HCT116 (cell line): Measurements from ENCODE around the gene PFKM. TPM values are rescaled to one million over a fixed set of nuclear protein-coding genes. Genes with fewer than 3 reads are reported as not detected.

Experiments
- ATAC-seq: fragments of 200-7000 bp; cut with Tn5 transposase; 2 replicates; pipeline ENCODE4 v1.9.1; 2020; ENCODE audit warnings: mild to moderate bottlenecking, moderate library complexity
- BruUV-seq: library from RNA; stranded (reverse); fragments of 400-500 nt; replicated peaks from 2 replicates; lab custom pipeline; 2021; lab: Mats Ljungman, UMichigan
- CTCF ChIA-PET: fragments of 300-600 bp; sonication (Branson Sonifier 250); formaldehyde crosslinking; loops from one replicate; lab custom pipeline; 2021; ENCODE audit warnings: antibody characterized with exemption; lab: Charles Lee
- POLR2A ChIA-PET: fragments of 300-600, 350-600 bp; sonication (Branson Sonifier 250); formaldehyde crosslinking; loops from one replicate; lab custom pipeline; 2021; ENCODE audit warnings: antibody characterized with exemption; lab: Charles Lee
- RAD21 ChIA-PET, 2 experiments: fragments of 300-600 bp; sonication (Branson Sonifier 250); formaldehyde crosslinking; loops; one replicate each; lab custom pipeline; 2023; ENCODE audit warnings: low total read pairs in 2 of 2; ENCODE audit not compliant: uncharacterized antibody in 2 of 2, unreplicated experiment in 2 of 2, low non-redundant PET in 1 of 2; lab: Charles Lee
- DNase-seq: peaks from one replicate; pipeline ENCODE4 v3.0.0-alpha.2; 2010; ENCODE audit warnings: low read depth, low spot score
- H2AFZ ChIP-seq: fragments of 200-600 bp; shearing (Covaris generic), sonication (generic); 2 replicates; pipeline ENCODE4 v1.6.1; 2017; ENCODE audit warnings: low read depth, mixed run types, mixed read lengths, antibody characterized with exemption, low read length; ENCODE audit not compliant: poor library complexity, severe bottlenecking
- H3K27ac ChIP-seq: 2 replicates; pipeline ENCODE4 v1.5.1; 2012; ENCODE audit warnings: low read depth, low read length
- H3K27me3 ChIP-seq: fragments of 200-600 bp; sonication (generic); 2 replicates; pipeline ENCODE4 v1.6.1; 2016; ENCODE audit warnings: mixed run types, low read length, mixed read lengths; ENCODE audit not compliant: insufficient read depth
- H3K36me3 ChIP-seq, 2 experiments: fragments of 200-500 bp in 1 of 2; fragments of 200-600 bp in 1 of 2; sonication (Bioruptor generic) in 1 of 2; sonication (generic) in 1 of 2; 2 replicates each; pipeline versions ENCODE4 v1.5.1 to v1.6.1; 2014 to 2016; ENCODE audit warnings: low read length in 2 of 2, inconsistent platforms in 1 of 2, mixed read lengths in 1 of 2, mixed run types in 1 of 2; ENCODE audit not compliant: insufficient read depth in 2 of 2, control insufficient read depth in 1 of 2
- H3K4me1 ChIP-seq, 2 experiments: fragments of 200-600 bp in 1 of 2; sonication (generic) in 1 of 2; 2 replicates each; pipeline versions ENCODE4 v1.5.1 to v1.6.1; 2012 to 2017; ENCODE audit warnings: low read length in 2 of 2, inconsistent platforms in 1 of 2, mild to moderate bottlenecking in 1 of 2, mixed read lengths in 1 of 2, mixed run types in 1 of 2, moderate library complexity in 1 of 2; ENCODE audit not compliant: insufficient read depth in 2 of 2, control insufficient read depth in 1 of 2
- H3K4me2 ChIP-seq: fragments of 200-600 bp; sonication (generic); 2 replicates; pipeline ENCODE4 v1.6.1; 2017; ENCODE audit warnings: mixed run types, low read length, mixed read lengths
- H3K4me3 ChIP-seq, 2 experiments: fragments of 200-600 bp in 1 of 2; sonication (generic) in 1 of 2; replicated peaks in 1 of 2; 2 replicates each; pipeline ENCODE4 v1.5.1; 2011 to 2016; ENCODE audit warnings: low read length in 2 of 2, control low read depth in 1 of 2, low read depth in 1 of 2, mild to moderate bottlenecking in 1 of 2, mixed read lengths in 1 of 2, mixed run types in 1 of 2
- H3K79me2 ChIP-seq: fragments of 200-600 bp; sonication (generic); 2 replicates; pipeline ENCODE4 v1.6.1; 2017; ENCODE audit warnings: mild to moderate bottlenecking, mixed run types, low read length, moderate library complexity, mixed read lengths; ENCODE audit not compliant: insufficient read depth
- H3K9ac ChIP-seq: fragments of 200-600 bp; sonication (generic); 2 replicates; pipeline ENCODE4 v1.6.1; 2016; ENCODE audit warnings: low read length, mixed read lengths
- H3K9me2 ChIP-seq: fragments of 200-600 bp; sonication (generic), shearing (Covaris generic); 2 replicates; pipeline ENCODE4 v1.6.1; 2017; ENCODE audit warnings: mixed run types, mild to moderate bottlenecking, moderate library complexity; ENCODE audit not compliant: insufficient read depth
- H3K9me3 ChIP-seq, 2 experiments: fragments of 200-500 bp in 1 of 2; fragments of 200-600 bp in 1 of 2; sonication (Bioruptor generic) in 1 of 2; sonication (generic) in 1 of 2; 2 replicates each; pipeline ENCODE4 v1.6.1; 2014 to 2017; ENCODE audit warnings: low read length in 2 of 2, mixed read lengths in 2 of 2, inconsistent platforms in 1 of 2, low read depth in 1 of 2, mild to moderate bottlenecking in 1 of 2, mixed run types in 1 of 2, moderate library complexity in 1 of 2; ENCODE audit not compliant: control insufficient read depth in 1 of 2, insufficient read depth in 1 of 2
- H4K20me1 ChIP-seq: fragments of 200-600 bp; sonication (generic), shearing (Covaris generic); 2 replicates; pipeline ENCODE4 v1.6.1; 2017; ENCODE audit warnings: mixed run types, mild to moderate bottlenecking, moderate library complexity; ENCODE audit not compliant: insufficient read depth
- CBX3 ChIP-seq: IDR thresholded peaks from 2 replicates; pipeline ENCODE4 v1.6.1; 2012; ENCODE audit warnings: low read depth
- EGR1 ChIP-seq: IDR thresholded peaks from 2 replicates; pipeline ENCODE4 v1.6.1; 2012; ENCODE audit warnings: low read depth
- EZH2phosphoT487 ChIP-seq: fragments of 200-600 bp; IDR thresholded peaks from 2 replicates; pipeline ENCODE4 v1.6.1; 2018; ENCODE audit warnings: antibody characterized with exemption, borderline replicate concordance
- FOSL1 ChIP-seq: IDR thresholded peaks from 2 replicates; pipeline ENCODE4 v1.6.1; 2012; ENCODE audit warnings: low read depth
- SRF ChIP-seq: IDR thresholded peaks from 2 replicates; pipeline ENCODE4 v1.6.1; 2012; ENCODE audit warnings: low read depth
- YY1 ChIP-seq: IDR thresholded peaks from 2 replicates; pipeline ENCODE4 v1.6.1; 2011; ENCODE audit warnings: low read length, low read depth, moderate library complexity, mild to moderate bottlenecking; ENCODE audit not compliant: insufficient replicate concordance; ENCODE audit errors: extremely low read depth
- ZFX ChIP-seq: fragments of 450-650 bp; IDR thresholded peaks from 2 replicates; pipeline ENCODE4 v1.6.1; 2017
- intact Hi-C: fragments of 100-400 bp; cut with micrococcal nuclease; formaldehyde crosslinking; loops from 2 replicates; pipeline ENCODE4 v1.10.0; 2022
- total RNA-seq: library from RNA; stranded (reverse); gene quantifications from one replicate; pipeline ENCODE4 v1.2.1, GENCODE V29; 2021; ENCODE audit not compliant: unreplicated experiment
- TF ChIP-seq, protein P1 (sequence below): IDR thresholded peaks from 2 replicates; pipeline ENCODE4 v1.6.1; 2012
- TF ChIP-seq, protein P2 (sequence below): IDR thresholded peaks from 2 replicates; pipeline ENCODE4 v1.6.1; 2011; ENCODE audit warnings: mild to moderate bottlenecking, low read length, moderate library complexity; ENCODE audit not compliant: insufficient replicate concordance; ENCODE audit errors: extremely low read depth

Gene PFKM
- total RNA-seq, 1 experiment from 2014 or later = 144 TPM

DNA sequence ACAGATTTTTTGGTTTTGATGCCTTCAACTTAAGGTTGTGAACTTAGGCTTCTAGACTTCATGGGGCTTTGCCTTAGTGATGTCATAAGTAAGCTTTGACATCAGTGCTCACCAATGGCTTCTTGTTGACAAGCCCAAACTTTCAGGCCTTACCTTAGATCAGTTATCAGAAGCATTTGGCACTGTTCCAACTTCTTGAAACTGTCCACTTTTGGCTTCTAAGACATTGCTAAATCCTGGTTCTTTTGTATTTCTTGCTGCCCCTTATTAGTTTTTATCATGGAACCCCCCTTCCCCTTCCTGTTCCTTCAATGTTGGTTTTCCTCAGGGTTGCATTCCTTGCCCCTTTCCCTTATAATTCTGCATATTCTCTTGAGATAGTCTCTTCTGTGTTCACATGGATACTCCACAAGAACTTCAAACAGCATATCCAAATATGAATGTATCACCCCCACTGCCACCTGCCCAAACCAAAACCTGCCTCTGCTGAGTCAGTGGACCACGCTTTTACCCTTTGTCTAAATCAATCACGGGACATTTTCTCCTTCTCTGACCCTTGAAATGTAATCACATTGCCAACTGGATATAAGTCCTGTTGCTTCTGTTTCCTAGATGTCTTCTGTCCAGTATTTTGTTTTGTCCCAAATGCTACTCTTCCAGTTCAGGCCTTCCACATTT lies 7.9 kb downstream of the PFKM start:
- intact Hi-C loops = no loop called here
- Histone ChIP-seq H3K4me1 (no peaks in the 10 kb centered on the region), H3K9ac (no peak overlapping the region), H3K4me3 (no peak overlapping the region), H3K79me2 (peaks cover 17% of the 10 kb centered on the region; the same call in 1 of the 2 replicates), H3K9me2 (no peaks in the 10 kb centered on the region), H3K4me2 (no peak overlapping the region)
- DNase-seq = no peak
- ChIA-PET POLR2A (no interaction called here), CTCF (no interaction called here)
- TF ChIP-seq ZFX = no peak
- TF ChIP-seq SRF = no peak
- TF ChIP-seq, protein P1, sequence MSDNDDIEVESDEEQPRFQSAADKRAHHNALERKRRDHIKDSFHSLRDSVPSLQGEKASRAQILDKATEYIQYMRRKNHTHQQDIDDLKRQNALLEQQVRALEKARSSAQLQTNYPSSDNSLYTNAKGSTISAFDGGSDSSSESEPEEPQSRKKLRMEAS = no peak
- no peak for TF ChIP-seq EZH2phosphoT487
- TF ChIP-seq EGR1 = no peak
- TF ChIP-seq FOSL1 = no peak
- TF ChIP-seq, protein P2, sequence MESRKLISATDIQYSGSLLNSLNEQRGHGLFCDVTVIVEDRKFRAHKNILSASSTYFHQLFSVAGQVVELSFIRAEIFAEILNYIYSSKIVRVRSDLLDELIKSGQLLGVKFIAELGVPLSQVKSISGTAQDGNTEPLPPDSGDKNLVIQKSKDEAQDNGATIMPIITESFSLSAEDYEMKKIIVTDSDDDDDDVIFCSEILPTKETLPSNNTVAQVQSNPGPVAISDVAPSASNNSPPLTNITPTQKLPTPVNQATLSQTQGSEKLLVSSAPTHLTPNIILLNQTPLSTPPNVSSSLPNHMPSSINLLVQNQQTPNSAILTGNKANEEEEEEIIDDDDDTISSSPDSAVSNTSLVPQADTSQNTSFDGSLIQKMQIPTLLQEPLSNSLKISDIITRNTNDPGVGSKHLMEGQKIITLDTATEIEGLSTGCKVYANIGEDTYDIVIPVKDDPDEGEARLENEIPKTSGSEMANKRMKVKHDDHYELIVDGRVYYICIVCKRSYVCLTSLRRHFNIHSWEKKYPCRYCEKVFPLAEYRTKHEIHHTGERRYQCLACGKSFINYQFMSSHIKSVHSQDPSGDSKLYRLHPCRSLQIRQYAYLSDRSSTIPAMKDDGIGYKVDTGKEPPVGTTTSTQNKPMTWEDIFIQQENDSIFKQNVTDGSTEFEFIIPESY = no peak
- TF ChIP-seq YY1 = no peak
- TF ChIP-seq CBX3 = no peak
- TF ChIP-seq, all 23 proteins: peak for 0
- peaks cover 59 to 68% of the 10 kb centered on the region in 2 experiments for H3K36me3 ChIP-seq
- no peaks in the 10 kb centered on the region for H3K27me3 ChIP-seq
- BruUV-seq = no TSS peak
- H3K9me3 ChIP-seq = no peaks in the 10 kb centered on the region
- ATAC-seq = no peak
- no peak overlapping the region for H3K27ac ChIP-seq
- RAD21 ChIA-PET = no interaction called here
- no peak overlapping the region for H2AFZ ChIP-seq
- no peaks in the 10 kb centered on the region for H4K20me1 ChIP-seq
